A549 (cell line): ENCODE data around the gene ZDHHC11. TPM values are rescaled to one million over a fixed set of nuclear protein-coding genes. Genes with fewer than 3 reads are reported as not detected.

Source experiments
- ATAC-seq, 2 experiments: fragments of 200-7000 bp in 1 of 2; fragments of >200 bp in 1 of 2; cut with Nextera tagmentation in 1 of 2; cut with Tn5 transposase in 1 of 2; 3 replicates each; pipeline versions ENCODE4 v1.8.0 to v1.9.1; 2018 to 2020; ENCODE audit warnings: mild to moderate bottlenecking in 1 of 2, moderate library complexity in 1 of 2
- CTCF ChIA-PET: fragments of 300-600 bp; sonication (Branson Sonifier 250); formaldehyde crosslinking; extraction: SDS; loops from one replicate; lab custom pipeline; 2021; ENCODE audit warnings: antibody characterized with exemption, inconsistent platforms; lab: Yijun Ruan, JAX
- POLR2A ChIA-PET: fragments of 350-600 bp; formaldehyde crosslinking; extraction: SDS; loops from one replicate; lab custom pipeline; 2021; ENCODE audit warnings: antibody characterized with exemption, inconsistent platforms; lab: Yijun Ruan, JAX
- DNase-seq, 2 experiments: peaks; one replicate each; pipeline versions ENCODE4 v3.0.0 to v3.0.0-alpha.2; 2011 to 2016; ENCODE audit warnings: low read depth in 1 of 2, low spot score in 1 of 2
- FAIRE-seq: peaks from 2 replicates; lab custom pipeline; 2011; peaks lifted over from hg19 to GRCh38; lab: Jason Lieb, UNC
- H3K27ac ChIP-seq, 2 experiments: fragments of >200 bp; sonication (Bioruptor Twin); formaldehyde crosslinking; 3 replicates each; pipeline ENCODE4 v1.5.1; 2016 to 2017
- H3K4me1 ChIP-seq: fragments of >200 bp; sonication (Bioruptor Twin); formaldehyde crosslinking; 3 replicates; pipeline ENCODE4 v1.6.1; 2016
- H3K4me2 ChIP-seq: fragments of >200 bp; sonication (Bioruptor Twin); formaldehyde crosslinking; 3 replicates; pipeline ENCODE4 v1.6.1; 2016
- H3K4me3 ChIP-seq: fragments of >200 bp; sonication (Bioruptor Twin); formaldehyde crosslinking; 3 replicates; pipeline ENCODE4 v1.5.1; 2016
- H3K9me3 ChIP-seq: fragments of >200 bp; sonication (Bioruptor Twin); formaldehyde crosslinking; 3 replicates; pipeline ENCODE4 v1.6.1; 2016
- ATOH8 ChIP-seq: fragments of 250-450 bp; sonication (Bioruptor Pico); IDR thresholded peaks from 2 replicates; pipeline ENCODE4 v1.5.0; 2020; ENCODE audit warnings: low read depth, mild to moderate bottlenecking, moderate library complexity
- BHLHE40 ChIP-seq: IDR thresholded peaks from 2 replicates; pipeline ENCODE4 v1.6.1; 2012; ENCODE audit warnings: low read depth, low read length, inconsistent platforms
- CBX2 ChIP-seq: fragments of 200-600 bp; sonication (generic); IDR thresholded peaks from 2 replicates; pipeline ENCODE4 v1.6.1; 2016; ENCODE audit warnings: low read depth, mild to moderate bottlenecking, borderline replicate concordance
- CBX8 ChIP-seq: fragments of 200-600 bp; sonication (generic); IDR thresholded peaks from 2 replicates; pipeline ENCODE4 v1.6.1; 2016
- CEBPB ChIP-seq, 2 experiments: fragments of >200 bp in 1 of 2; sonication (Bioruptor Twin) in 1 of 2; formaldehyde crosslinking in 1 of 2; IDR thresholded peaks; 2 replicates each; pipeline ENCODE4 v1.6.1; 2012 to 2016
- CHD4 ChIP-seq: fragments of 200-600 bp; sonication (generic); IDR thresholded peaks from 2 replicates; pipeline ENCODE4 v1.6.1; 2016; ENCODE audit warnings: antibody characterized with exemption, mild to moderate bottlenecking, borderline replicate concordance
- CTCF ChIP-seq: fragments of >200 bp; sonication (Bioruptor Twin); formaldehyde crosslinking; IDR thresholded peaks from 3 replicates; pipeline ENCODE4 v1.5.1; 2016
- EHMT2 ChIP-seq: fragments of 200-600 bp; sonication (generic); IDR thresholded peaks from 2 replicates; pipeline ENCODE4 v1.6.1; 2016; ENCODE audit warnings: antibody characterized with exemption, low read depth, mild to moderate bottlenecking, moderate library complexity
- HDAC2 ChIP-seq: fragments of 200-600 bp; sonication (generic); IDR thresholded peaks from 2 replicates; pipeline ENCODE4 v1.6.1; 2016
- HEYL ChIP-seq: fragments of 250-450 bp; sonication (Bioruptor Pico); IDR thresholded peaks from 2 replicates; pipeline ENCODE4 v1.8.0; 2021; ENCODE audit warnings: mild to moderate bottlenecking, moderate library complexity
- HOXB13 ChIP-seq: fragments of 250-450 bp; sonication (Bioruptor Pico); IDR thresholded peaks from 2 replicates; pipeline ENCODE4 v1.5.0; 2020; ENCODE audit warnings: low read depth, mild to moderate bottlenecking, moderate library complexity
- HOXB5 ChIP-seq: fragments of 250-450 bp; sonication (Bioruptor Pico); IDR thresholded peaks from 2 replicates; pipeline ENCODE4 v1.5.0; 2020; ENCODE audit warnings: mild to moderate bottlenecking, moderate library complexity
- JUNB ChIP-seq: fragments of >200 bp; sonication (Bioruptor Twin); formaldehyde crosslinking; IDR thresholded peaks from 2 replicates; pipeline ENCODE4 v1.6.1; 2016
- KDM1A ChIP-seq: fragments of 200-600 bp; sonication (generic); IDR thresholded peaks from 2 replicates; pipeline ENCODE4 v1.6.1; 2016; ENCODE audit warnings: low read depth, mild to moderate bottlenecking
- MAFK ChIP-seq: fragments of 450-650 bp; IDR thresholded peaks from 2 replicates; pipeline ENCODE4 v1.6.1; 2014; ENCODE audit not compliant: partially characterized antibody
- MYC ChIP-seq: IDR thresholded peaks from 2 replicates; pipeline ENCODE4 v1.6.1; 2012; ENCODE audit warnings: mild to moderate bottlenecking, inconsistent platforms, low read length, improper control_type of control experiment, borderline replicate concordance
- POLR2A ChIP-seq: IDR thresholded peaks from 2 replicates; pipeline ENCODE4 v1.6.1; 2012; ENCODE audit warnings: mild to moderate bottlenecking, low read length
- REST ChIP-seq: fragments of 200-600 bp; sonication (generic); IDR thresholded peaks from 2 replicates; pipeline ENCODE4 v1.6.1; 2016; ENCODE audit warnings: antibody characterized with exemption, mild to moderate bottlenecking, moderate library complexity
- SMC3 ChIP-seq: fragments of >200 bp; sonication (Bioruptor Twin); formaldehyde crosslinking; IDR thresholded peaks from 3 replicates; pipeline ENCODE4 v1.6.1; 2018; ENCODE audit warnings: inconsistent platforms
- ZC3H11A ChIP-seq: fragments of 450-650 bp; IDR thresholded peaks from 2 replicates; pipeline ENCODE4 v1.6.1; 2014; ENCODE audit warnings: antibody characterized with exemption, mild to moderate bottlenecking
- WGBS: methylation state at CpG from one replicate; pipeline ENCODE4 v1.1.6; 2017; ENCODE audit errors: missing lambda C conversion rate; 5-methylcytosine and 5-hydroxymethylcytosine counted together
- polyA plus RNA-seq, 4 experiments: library from polyadenylated mRNA; depleted of rRNA in 3 of 4; stranded (reverse); fragments of >200 nt; fragmentation: RNase III in 1 of 4; extraction: RNeasy Plus Mini Kit Qiagen cat#74134 plus additional on column Dnase treatment in 1 of 4; gene quantifications; 2 replicates in 3 of 4; 3 replicates in 1 of 4; pipeline ENCODE4 v1.2.3, GENCODE V29; 2011 to 2017
- TF ChIP-seq, protein P1 (sequence below): fragments of 450-650 bp; IDR thresholded peaks from 2 replicates; pipeline ENCODE4 v1.6.1; 2014; ENCODE audit warnings: antibody characterized with exemption
- TF ChIP-seq, protein P2 (sequence below): fragments of 150-350 bp; IDR thresholded peaks from 2 replicates; pipeline ENCODE4 v1.6.1; 2014; ENCODE audit warnings: low read depth, mild to moderate bottlenecking, low read length
- TF ChIP-seq, protein P3 (sequence below): IDR thresholded peaks from 2 replicates; pipeline ENCODE4 v1.6.1; 2012

Gene ZDHHC11
- polyA plus RNA-seq, 2 of the 4 experiments (the other 2 are of a cell fraction): 2.6 to 13.7 TPM

DNA sequence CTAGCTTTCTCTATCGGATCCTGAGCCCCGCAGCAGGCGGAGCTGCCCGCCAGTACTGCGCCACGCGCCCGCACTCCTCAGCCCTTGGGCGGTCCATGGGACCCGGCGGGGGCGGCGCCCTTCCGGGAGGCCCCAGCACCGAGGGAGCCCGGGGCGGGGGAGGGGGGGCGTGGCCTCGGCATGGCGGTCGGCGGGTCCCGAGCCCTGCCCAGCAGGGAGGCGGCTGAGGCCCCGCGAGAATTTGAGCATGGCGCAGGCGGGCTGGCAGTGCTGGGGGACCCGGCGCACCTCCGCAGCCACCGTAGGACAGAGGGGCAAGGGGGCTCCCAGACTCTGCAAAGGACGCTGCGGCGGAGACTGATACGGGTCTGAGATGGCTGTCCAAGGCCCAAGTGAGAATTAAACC lies 73.0 kb downstream of the ZDHHC11 start:
- TF ChIP-seq BHLHE40: no peak
- TF ChIP-seq REST: no peak
- no peak for TF ChIP-seq HDAC2
- no peak for TF ChIP-seq CHD4
- TF ChIP-seq SMC3: no peak
- TF ChIP-seq HEYL: no peak
- no peak for TF ChIP-seq POLR2A
- TF ChIP-seq MYC: no peak
- no peak for TF ChIP-seq CBX8
- TF ChIP-seq, protein P1, sequence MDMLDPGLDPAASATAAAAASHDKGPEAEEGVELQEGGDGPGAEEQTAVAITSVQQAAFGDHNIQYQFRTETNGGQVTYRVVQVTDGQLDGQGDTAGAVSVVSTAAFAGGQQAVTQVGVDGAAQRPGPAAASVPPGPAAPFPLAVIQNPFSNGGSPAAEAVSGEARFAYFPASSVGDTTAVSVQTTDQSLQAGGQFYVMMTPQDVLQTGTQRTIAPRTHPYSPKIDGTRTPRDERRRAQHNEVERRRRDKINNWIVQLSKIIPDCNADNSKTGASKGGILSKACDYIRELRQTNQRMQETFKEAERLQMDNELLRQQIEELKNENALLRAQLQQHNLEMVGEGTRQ: no peak
- TF ChIP-seq EHMT2: no peak
- 81% methylated on average over 26 of the region's 36 CpGs for WGBS
- DNase-seq (no peak), FAIRE-seq (no peak), ATAC-seq (no peak)
- no peaks in the 10 kb centered on the region for H3K4me1 ChIP-seq
- H3K4me3 ChIP-seq: no peak overlapping the region
- POLR2A ChIA-PET: interaction anchor here (0.6 kb wide), 1 partner anchor 141 kb away, joined by 3 read pairs; no protein-coding TSS in a partner anchor
- no peaks in the 10 kb centered on the region for H3K9me3 ChIP-seq
- CTCF ChIA-PET: no interaction called here
- H3K27ac ChIP-seq: no peak overlapping the region
- H3K4me2 ChIP-seq: no peak overlapping the region

DNA sequence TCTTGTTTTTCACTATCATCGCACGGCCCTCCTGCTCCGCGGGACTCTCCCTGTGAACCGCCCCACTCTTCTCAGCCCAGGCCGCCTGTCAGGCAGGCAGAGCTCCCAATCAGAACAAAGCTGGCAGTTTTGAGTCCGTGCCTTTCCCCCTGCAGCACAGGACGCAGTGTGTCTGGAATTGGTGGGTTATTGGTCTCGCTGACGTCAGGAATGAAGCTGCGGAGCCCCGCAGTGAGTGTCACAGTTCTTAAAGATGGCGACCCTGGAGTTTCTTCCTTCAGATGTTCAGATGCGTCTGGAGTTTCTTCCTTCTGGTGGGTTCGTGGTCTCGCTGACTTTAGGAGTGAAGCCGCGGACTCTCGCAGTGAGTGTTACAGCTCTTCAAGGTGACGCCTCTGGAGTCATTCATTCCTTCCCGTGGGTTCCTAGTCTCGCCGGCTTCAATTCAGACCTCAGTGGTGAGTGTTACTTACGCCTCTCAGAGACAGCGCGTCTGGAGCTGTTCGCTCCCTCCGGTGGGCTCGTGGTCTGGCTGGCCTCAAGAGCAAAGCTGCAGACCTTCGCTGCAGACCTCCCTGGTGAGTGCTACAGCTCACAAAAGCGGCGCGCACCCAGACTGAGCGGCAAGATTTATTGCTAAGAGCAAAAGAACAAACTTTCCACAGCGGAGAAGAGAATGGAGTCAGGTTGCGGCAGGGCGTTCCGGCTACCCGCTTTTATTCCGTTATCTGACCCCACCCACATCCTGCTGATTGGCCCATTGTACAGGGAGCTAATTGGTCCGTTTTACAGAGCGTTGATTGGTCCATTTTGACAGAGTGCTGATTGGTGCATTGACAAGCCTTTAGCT lies 73.7 kb downstream of the ZDHHC11 start:
- no peak for TF ChIP-seq CTCF
- TF ChIP-seq, protein P2, sequence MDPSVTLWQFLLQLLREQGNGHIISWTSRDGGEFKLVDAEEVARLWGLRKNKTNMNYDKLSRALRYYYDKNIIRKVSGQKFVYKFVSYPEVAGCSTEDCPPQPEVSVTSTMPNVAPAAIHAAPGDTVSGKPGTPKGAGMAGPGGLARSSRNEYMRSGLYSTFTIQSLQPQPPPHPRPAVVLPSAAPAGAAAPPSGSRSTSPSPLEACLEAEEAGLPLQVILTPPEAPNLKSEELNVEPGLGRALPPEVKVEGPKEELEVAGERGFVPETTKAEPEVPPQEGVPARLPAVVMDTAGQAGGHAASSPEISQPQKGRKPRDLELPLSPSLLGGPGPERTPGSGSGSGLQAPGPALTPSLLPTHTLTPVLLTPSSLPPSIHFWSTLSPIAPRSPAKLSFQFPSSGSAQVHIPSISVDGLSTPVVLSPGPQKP: no peak
- no peak for TF ChIP-seq ZC3H11A
- no peak for TF ChIP-seq CEBPB (IDR thresholded peaks at IDR 0.05)
- no peak for TF ChIP-seq EHMT2
- TF ChIP-seq, protein P3, sequence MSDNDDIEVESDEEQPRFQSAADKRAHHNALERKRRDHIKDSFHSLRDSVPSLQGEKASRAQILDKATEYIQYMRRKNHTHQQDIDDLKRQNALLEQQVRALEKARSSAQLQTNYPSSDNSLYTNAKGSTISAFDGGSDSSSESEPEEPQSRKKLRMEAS: no peak
- TF ChIP-seq HOXB13: no peak
- TF ChIP-seq JUNB: no peak
- no peak for TF ChIP-seq SMC3
- TF ChIP-seq ATOH8 (CRISPR knock-in tag): no peak
- TF ChIP-seq KDM1A: no peak
- no peak for TF ChIP-seq MYC
- TF ChIP-seq CBX2: no peak
- TF ChIP-seq MAFK: no peak
- TF ChIP-seq HOXB5 (CRISPR knock-in tag): no peak
- Histone ChIP-seq H3K4me2 (no peak overlapping the region), H3K4me1 (no peaks in the 10 kb centered on the region), H3K4me3 (no peak overlapping the region), H3K27ac (no peak overlapping the region), H3K9me3 (no peaks in the 10 kb centered on the region)
- FAIRE-seq: no peak
- ChIA-PET POLR2A (interaction anchor here (0.6 kb wide), 1 partner anchor 140 kb away, joined by 3 read pairs; no protein-coding TSS in a partner anchor), CTCF (interaction anchor here (0.8 to 1.0 kb wide), 2 partner anchors 14 to 108 kb away, joined by 3 read pairs; no protein-coding TSS in a partner anchor)
- no peak for ATAC-seq
- no peak for DNase-seq
- 82% methylated on average over 42 of the region's 42 CpGs for WGBS
